Measurements from ENCODE around the gene CORO2A.
A peak's percentile ranks its signal among the peaks of the same experiment; 100 is the strongest.

CORO2A gene

DNA sequence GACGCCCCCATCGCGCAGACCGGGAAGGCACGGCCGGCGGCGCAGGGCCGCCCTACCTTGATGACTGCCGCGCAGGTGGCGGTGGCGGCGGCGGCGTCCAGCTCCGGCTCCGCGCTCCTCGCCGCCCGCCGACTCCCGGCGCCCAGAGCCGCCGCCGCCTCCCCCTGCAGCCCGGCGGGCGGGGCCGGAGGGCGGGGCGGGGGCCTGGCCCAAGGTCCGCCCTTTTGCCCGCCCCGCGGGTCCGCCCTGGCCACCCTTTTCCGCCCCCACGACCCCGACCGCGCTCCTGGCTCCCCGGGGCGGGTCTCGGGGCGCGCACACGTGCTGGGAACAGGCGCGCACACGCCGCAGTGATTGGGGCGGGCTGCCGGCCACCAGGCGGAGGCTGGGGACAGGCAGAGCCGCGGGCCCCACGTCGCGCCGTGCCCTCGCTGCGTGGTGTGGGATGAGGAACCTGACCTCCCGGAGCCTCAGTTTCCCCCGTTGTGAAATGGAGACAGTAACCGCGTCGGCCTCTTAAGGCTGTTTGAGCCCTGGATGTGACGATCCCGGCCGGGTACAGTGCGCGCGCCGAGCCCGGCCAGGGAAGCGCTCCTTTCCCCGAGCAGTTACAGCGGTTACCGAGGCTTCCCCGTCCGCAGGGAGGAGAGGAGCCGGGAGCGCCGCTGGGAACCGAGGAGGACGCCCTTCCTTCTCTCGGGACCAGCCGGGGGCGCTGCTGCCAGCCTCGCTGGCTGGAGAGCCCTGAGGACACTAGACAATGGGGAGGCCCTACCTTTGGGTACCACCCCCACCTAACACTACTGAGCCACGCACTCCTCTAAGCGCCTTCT is at the start of gene CORO2A:
CORO2A (minus strand) TSS at position 135 of the 833 bp plus-strand sequence. CDS start 34,977 bp downstream, outside the sequence.
- DNase-seq (ENCODE audit: low read depth): peak; percentile 74

DNA sequence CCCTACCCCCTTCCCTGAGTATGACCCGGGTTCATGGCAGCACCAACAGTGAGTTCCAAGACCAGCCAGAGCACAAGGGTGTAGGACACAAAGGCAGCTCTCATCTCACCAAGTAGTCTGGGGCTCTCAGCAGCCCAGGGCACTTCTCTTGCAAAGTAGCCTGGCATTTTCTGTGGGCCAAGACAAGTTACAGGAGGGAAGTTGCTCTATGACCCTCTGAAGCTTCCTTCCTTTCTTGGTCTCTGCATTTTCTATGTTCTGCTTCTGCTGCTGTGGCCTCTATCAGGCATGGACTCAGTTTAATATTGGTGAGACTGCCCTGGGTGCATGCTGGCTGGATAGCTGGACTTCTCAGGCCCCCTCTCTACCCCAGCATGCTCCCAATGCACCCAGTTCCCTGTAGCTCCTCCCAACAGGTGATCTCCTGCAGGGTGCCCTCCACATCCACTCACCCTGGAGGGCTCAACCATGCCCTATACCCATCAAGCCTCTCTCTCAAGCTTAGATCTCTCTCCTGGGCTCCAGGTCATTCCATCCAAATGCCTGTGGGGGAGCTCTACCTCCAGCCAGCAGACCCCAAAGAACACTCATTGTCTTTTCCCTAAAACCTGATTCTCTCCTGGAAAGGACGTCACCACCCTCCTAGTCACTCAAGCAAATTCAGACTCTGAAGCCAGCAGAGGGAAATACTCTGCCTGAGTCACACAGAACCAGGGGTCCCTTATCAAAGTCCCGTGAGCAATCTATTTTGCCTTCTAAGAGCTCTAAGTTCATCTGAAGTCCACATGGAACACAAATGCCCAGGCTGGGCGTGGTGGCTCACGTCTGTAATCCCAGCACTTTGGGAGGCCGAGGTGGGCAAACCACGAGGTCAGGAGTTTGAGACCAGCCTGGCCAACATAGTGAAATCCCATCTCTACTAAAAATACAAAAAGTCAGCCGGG is 49.2 kb upstream of the CORO2A start:
- no peak for DNase-seq (ENCODE audit: low read depth)

DNA sequence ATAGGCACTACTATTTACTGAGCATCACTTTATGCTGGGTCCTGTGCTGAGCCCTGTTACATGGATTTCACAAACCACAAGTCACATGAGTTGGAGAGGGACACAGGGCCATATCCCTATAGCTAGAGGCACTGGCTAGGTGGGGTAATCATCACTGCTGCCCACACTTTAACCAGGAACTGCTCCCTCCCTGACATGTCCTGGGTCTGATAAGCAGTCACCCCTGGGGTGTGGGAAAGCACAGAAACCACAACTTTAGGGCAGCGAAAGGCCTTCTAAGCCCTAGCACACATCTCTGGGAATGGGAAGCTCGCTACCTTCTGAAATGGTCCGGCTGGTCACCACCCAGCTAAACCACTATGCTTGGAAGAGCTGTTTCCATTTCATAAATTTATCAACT is 48.0 kb upstream of the CORO2A start:
- no peak for DNase-seq (ENCODE audit: low read depth)

DNA sequence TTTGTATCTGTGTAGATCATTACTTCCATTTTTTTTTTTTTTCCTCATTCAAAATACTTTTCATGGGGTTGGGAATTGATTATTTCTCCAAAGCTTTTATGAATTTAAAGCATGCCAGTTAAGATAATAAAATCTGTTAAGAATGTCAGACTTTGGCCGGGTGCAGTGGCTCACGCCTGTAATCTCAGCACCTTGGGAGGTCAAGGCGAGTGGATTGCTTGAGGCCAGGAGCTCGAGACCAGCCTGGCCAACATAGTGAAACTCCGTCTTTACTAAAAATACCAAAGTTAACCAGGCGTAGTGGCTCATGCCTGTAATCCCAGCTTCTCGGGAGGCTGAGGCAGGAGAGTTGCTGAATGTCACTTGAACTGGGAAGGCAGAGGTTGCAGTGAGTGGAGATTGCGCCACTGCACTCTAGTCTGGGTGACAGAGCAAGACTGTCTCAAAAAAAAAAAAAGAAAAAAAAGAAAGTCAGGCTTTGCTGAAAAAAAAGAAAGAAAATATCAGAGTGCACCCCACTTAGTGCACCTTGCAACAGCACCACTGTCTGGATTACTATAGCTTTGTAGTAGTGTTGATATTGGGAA is 44.6 kb upstream of the CORO2A start:
- DNase-seq (ENCODE audit: low read depth): no peak

DNA sequence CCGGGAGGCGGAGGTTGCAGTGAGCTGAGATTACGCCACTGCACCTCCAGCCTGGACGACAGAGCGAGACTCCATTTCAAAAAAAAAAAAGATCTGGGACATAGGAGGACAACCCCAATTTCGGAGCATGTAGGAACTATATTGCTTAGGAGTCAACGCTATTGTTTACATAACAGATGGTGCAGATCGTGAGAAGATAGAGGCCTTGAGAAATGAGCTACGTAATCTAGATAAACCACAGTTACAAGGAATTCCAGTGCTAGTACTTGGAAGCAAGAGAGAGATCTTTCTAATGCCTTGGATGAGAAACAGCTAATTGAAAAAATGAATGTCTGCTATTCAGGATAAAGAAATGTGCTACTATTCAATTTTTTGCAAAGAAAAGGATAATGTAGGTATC is 42.7 kb upstream of the CORO2A start:
- DNase-seq (ENCODE audit: low read depth): no peak

GRCh38 chr9:98234245-98234825 is 41.9 kb upstream of the CORO2A start:
- no peak for DNase-seq (ENCODE audit: low read depth)

DNA sequence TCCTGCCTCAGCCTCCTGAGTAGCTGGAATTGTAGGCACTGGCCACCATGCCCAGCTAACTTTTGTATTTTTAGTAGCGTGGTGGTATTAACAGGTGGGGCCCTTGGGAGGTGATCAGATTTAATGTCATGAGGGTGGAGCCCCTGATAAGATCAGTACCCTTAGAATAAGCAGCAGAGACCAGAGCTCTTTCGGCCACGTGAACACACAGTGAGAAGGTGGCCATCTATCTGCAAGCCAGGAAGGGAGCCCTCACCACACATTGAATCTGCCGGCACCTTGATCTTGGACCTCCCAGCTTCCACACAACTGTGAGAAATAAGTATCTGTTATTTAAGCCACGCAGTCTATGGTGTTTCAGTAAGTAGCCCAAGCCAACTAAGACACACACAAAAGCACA is 40.5 kb upstream of the CORO2A start:
- no peak for DNase-seq (ENCODE audit: low read depth)

GRCh38 chr9:98231770-98232478 is 39.5 kb upstream of the CORO2A start:
- DNase-seq (ENCODE audit: low read depth): no peak

GRCh38 chr9:98230789-98231188 is 38.4 kb upstream of the CORO2A start:
- no peak for DNase-seq (ENCODE audit: low read depth)

DNA sequence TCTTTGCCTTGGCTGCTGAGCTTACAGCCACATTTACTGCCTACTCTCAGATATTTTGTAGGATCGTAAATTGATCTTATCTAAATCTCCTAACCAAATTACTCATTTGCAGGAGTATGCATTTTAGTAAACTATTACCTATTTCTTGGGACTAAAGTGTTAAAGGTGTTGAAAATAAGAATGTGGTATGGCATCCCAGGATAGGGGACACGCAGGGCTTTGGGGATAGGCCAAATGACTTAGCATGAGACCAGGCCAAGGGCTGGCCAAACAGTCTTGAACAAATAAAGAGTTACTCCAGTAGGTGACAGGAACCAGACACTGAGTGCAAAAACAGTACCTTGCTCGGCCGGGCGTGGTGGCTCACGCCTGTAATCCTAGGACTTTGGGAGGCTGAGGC is 37.9 kb upstream of the CORO2A start:
- DNase-seq (ENCODE audit: low read depth): no peak

GRCh38 chr9:98229620-98230019 is 37.2 kb upstream of the CORO2A start:
- DNase-seq (ENCODE audit: low read depth): no peak

DNA sequence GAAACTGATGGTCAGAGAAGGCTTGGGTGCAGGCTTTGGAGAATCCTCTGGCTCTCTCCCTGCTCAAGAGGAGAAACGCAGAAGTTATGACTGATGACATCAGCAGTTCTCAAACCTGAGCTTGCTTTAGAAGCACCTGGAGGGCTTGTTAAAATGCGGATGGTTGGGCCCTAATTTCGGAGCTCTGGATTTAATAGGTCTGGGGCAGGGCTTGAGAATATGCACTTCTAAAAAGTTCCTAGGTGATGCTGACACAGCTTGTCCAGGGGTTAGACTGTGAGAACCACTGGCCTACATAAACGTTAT is 36.6 kb upstream of the CORO2A start:
- DNase-seq (ENCODE audit: low read depth): no peak

- DNase-seq (ENCODE audit: low read depth): no peak
These were observed 36.1 kb upstream of the CORO2A start for GRCh38 chr9:98228392-98229089.

DNA sequence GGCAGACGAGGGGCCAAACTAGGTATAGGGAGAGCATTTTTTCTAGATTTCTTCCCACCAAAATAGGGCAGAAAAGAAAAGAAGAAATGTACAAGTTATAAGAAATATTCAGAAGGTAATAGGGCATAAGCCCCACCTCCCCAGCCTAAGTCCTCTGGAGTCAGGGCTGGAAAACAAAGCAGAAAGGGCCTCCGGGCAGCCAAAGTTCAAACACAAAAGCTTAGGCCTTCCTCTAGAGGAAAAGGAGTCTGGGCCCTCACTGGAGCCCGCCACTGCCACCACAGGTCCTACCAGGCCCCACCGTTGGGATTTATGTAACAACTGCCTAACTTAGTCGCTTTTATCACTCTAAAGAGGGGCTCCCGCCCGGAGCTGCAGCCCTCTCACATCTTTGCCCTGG is 35.4 kb upstream of the CORO2A start:
- DNase-seq (ENCODE audit: low read depth): no peak

- DNase-seq (ENCODE audit: low read depth): no peak
These were observed 34.5 kb upstream of the CORO2A start for GRCh38 chr9:98226957-98227356.

- DNase-seq (ENCODE audit: low read depth): no peak
These were observed 34.1 kb upstream of the CORO2A start for GRCh38 chr9:98226516-98226915.

DNA sequence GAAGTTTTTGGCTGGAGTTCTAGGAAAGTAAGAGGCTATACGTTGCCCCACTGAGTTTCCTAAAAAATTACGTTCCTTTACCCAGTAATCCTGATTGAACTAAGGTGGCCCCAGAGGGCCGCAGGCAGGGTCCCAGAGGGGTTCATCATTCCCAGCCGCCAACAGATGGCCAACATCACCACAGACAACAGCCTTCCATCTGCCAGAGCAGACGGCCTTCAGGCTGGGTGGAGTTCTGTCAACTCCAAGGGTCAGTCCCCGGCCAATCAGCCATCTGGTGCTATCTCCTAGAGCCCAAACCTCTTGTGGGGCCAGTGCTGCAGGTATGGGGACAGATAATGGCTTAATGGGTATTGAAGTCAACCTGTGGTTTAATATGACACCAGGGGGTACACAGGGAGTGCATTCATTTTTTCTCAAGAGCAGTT is 32.6 kb upstream of the CORO2A start:
- DNase-seq (ENCODE audit: low read depth): no peak

- DNase-seq (ENCODE audit: low read depth): no peak
These were observed 30.7 kb upstream of the CORO2A start for GRCh38 chr9:98222885-98223691.

DNA sequence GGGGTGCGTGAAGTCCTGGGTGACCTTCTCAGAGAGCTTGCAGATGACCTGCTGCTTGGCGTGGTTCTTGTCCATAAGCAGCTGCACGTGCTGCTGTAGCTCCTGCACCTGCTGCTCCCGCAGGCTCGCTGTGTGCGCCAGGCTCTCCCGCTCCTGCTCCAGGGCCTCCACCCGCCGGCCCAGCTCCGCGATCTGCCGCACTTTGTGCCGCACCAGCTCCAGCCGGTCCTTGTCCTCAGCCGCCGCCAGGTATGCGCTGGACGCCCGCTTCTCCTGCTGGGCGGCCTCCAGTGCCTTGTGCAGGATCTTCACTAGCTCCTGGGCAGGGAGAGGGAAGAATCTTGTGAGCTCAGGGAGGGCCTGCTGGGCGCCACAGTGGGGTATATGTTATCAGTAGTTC is 28.5 kb upstream of the CORO2A start:
- DNase-seq (ENCODE audit: low read depth): no peak

DNA sequence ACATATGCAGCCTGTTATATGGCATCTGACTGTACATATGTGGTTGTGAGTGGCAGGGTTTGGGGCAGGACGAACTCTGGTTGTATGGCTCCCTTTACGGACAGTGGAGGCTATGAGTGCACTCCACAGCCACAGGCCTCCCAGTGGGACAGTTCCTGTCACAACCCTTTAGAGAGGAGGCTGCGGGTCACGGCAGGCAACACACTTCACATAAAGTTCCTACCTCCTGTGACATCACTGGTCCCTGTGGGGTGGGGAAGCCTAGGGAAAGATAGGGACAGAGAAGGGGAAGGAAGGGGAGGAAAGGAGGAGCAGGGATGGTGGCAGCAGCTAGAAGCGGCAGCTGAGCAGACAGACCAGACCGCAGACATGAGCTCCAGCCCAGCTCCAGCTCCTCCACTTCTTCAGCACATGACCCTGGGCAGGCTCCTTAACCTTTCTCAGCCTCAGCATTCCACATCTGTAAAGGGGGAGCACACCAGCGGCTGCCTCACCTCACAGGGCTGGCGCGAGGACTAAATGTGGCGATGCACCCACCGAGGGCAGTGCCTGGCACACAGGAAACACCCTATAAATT is 27.4 kb upstream of the CORO2A start:
- no peak for DNase-seq (ENCODE audit: low read depth)
